Activated naive CD4-positive, alpha-beta T cell treated with anti-CD3 and anti-CD28 coated beads, Interleukin-2, amount 50 U/mL, for 72 hours (primary cell): Measurements from ENCODE around the gene PDE4C. TPM values are rescaled to one million over a fixed set of nuclear protein-coding genes. Genes with fewer than 3 reads are reported as not detected.
"Not testable (repeated sequence)": the region's sequence is repeated elsewhere in the genome, so short reads cannot be mapped to it uniquely, and the experiment has no call there.

ENCODE experiments used
- ATAC-seq, 2 donors: fragments of 150-1000 bp; cut with Tn5 transposase; 2 replicates each; pipeline ENCODE4 v1.10.0; 2021; ENCODE audit warnings: mild to moderate bottlenecking in 2 of 2, moderate library complexity in 2 of 2
- DNase-seq, 2 donors: peaks; one replicate each; pipeline ENCODE4 v3.0.0; 2021 to 2022; ENCODE audit warnings: low spot score in 2 of 2
- H3K27ac Mint-ChIP-seq, 2 donors: one replicate each; pipeline ENCODE4 v1.8.0; 2022; ENCODE audit warnings: mild to moderate bottlenecking in 2 of 2, mixed read lengths in 2 of 2
- H3K36me3 Mint-ChIP-seq, 2 donors: one replicate each; pipeline ENCODE4 v1.8.0; 2022; ENCODE audit warnings: mixed read lengths in 2 of 2
- H3K9me3 Mint-ChIP-seq, 2 donors: one replicate each; pipeline ENCODE4 v1.8.0; 2022; ENCODE audit warnings: mixed read lengths in 2 of 2
- total RNA-seq, 2 donors: library from RNA; stranded (reverse); gene quantifications; one replicate each; pipeline ENCODE4 v1.2.3, GENCODE V29; 2022

Gene PDE4C
- total RNA-seq, 2 donors from 2014 or later, result 0.12 to 1.0 TPM

- H3K9me3 Mint-ChIP-seq, result no peaks in the 10 kb centered on the region
- ATAC-seq (peak; percentile 59 to 75), DNase-seq (no peak)
- no peak overlapping the region for H3K27ac Mint-ChIP-seq
- no peaks in the 10 kb centered on the region for H3K36me3 Mint-ChIP-seq
These were observed 11.3 kb downstream of the PDE4C start for GRCh38 chr19:18214779-18215433.

- Mint-ChIP-seq H3K27ac (no peak overlapping the region), H3K36me3 (no peaks in the 10 kb centered on the region), H3K9me3 (no peaks in the 10 kb centered on the region)
- ATAC-seq (no peak), DNase-seq (no peak)
These were observed 14.6 kb downstream of the PDE4C start for GRCh38 chr19:18211683-18212082.

GRCh38 chr19:18209912-18210311 is 16.3 kb downstream of the PDE4C start:
- H3K36me3 Mint-ChIP-seq, ATAC-seq: not testable (repeated sequence)

GRCh38 chr19:18208098-18208951 is 17.9 kb downstream of the PDE4C start:
- peak in 1 of 2 donors; percentile 82 for DNase-seq
- Mint-ChIP-seq H3K36me3 (peaks cover 0 to 5% of the 10 kb centered on the region in 2 donors), H3K9me3 (no peaks in the 10 kb centered on the region), H3K27ac (no peak overlapping the region)
- no peak for ATAC-seq

More at GRCh38 chr19:18209912-18210311, 16.3 kb downstream of the PDE4C start:
- not testable (repeated sequence) for H3K9me3 Mint-ChIP-seq, DNase-seq
- peak overlapping the region in 1 of 2 donors; percentile 33 for H3K27ac Mint-ChIP-seq

- ATAC-seq (no peak), DNase-seq (no peak)
- Mint-ChIP-seq H3K27ac (no peak overlapping the region), H3K36me3 (peaks cover 9 to 20% of the 10 kb centered on the region in 2 donors), H3K9me3 (no peaks in the 10 kb centered on the region)
These were observed 20.2 kb downstream of the PDE4C start for GRCh38 chr19:18206018-18206417.

- ATAC-seq (no peak), DNase-seq (peak; percentile 66 to 69)
- H3K36me3 Mint-ChIP-seq, result peaks cover 9 to 20% of the 10 kb centered on the region in 2 donors
- H3K27ac Mint-ChIP-seq, result peak overlapping the region in 1 of 2 donors; percentile 77
- H3K9me3 Mint-ChIP-seq, result no peaks in the 10 kb centered on the region
These were observed 20.9 kb downstream of the PDE4C start for GRCh38 chr19:18205200-18205892.

- peak in 1 of 2 donors; percentile 76 for DNase-seq
- peaks cover 9 to 20% of the 10 kb centered on the region in 2 donors for H3K36me3 Mint-ChIP-seq
- peak; percentile 1 to 25 for ATAC-seq
- H3K27ac Mint-ChIP-seq, result peak overlapping the region; percentile 77 to 91
- H3K9me3 Mint-ChIP-seq, result no peaks in the 10 kb centered on the region
These were observed 21.6 kb downstream of the PDE4C start for GRCh38 chr19:18204394-18205199.

- ATAC-seq (peak; percentile 93), DNase-seq (peak; percentile 99 to 100)
- Mint-ChIP-seq H3K27ac (peak within 1 kb of the TSS; percentile 77 to 91), H3K9me3 (no peaks in the 10 kb centered on the region), H3K36me3 (peaks cover 9 to 20% of the 10 kb centered on the region in 2 donors)
These were observed 22.3 kb downstream of the PDE4C start, which contains the start of gene RAB3A for GRCh38 chr19:18203863-18204393. TSS of gene RAB3A (minus strand) at chr19:18204042. CDS start at chr19:18202740, 1,302 bp downstream.

- no peaks in the 10 kb centered on the region for H3K9me3 Mint-ChIP-seq
- no peak for ATAC-seq
- H3K36me3 Mint-ChIP-seq, result peaks cover 9 to 20% of the 10 kb centered on the region in 2 donors
- no peak for DNase-seq
- peak overlapping the region; percentile 4 to 74 for H3K27ac Mint-ChIP-seq
These were observed 22.8 kb downstream of the PDE4C start for GRCh38 chr19:18203408-18203862.

GRCh38 chr19:18202778-18203407 is 23.3 kb downstream of the PDE4C start:
- peaks cover 9 to 20% of the 10 kb centered on the region in 2 donors for H3K36me3 Mint-ChIP-seq
- DNase-seq (peak in 1 of 2 donors; percentile 39), ATAC-seq (no peak)
- peak overlapping the region; percentile 4 to 74 for H3K27ac Mint-ChIP-seq
- H3K9me3 Mint-ChIP-seq, result no peaks in the 10 kb centered on the region

- Mint-ChIP-seq H3K27ac (no peak overlapping the region), H3K9me3 (no peaks in the 10 kb centered on the region), H3K36me3 (peaks cover 9 to 20% of the 10 kb centered on the region in 2 donors)
- ATAC-seq (no peak), DNase-seq (no peak)
These were observed 23.9 kb downstream of the PDE4C start for GRCh38 chr19:18202397-18202777.

GRCh38 chr19:18198374-18198773 is 27.9 kb downstream of the PDE4C start:
- DNase-seq (no peak), ATAC-seq (no peak)
- no peaks in the 10 kb centered on the region for H3K9me3 Mint-ChIP-seq
- H3K27ac Mint-ChIP-seq, result no peak overlapping the region
- H3K36me3 Mint-ChIP-seq, result peaks cover 9 to 15% of the 10 kb centered on the region in 2 donors

- ATAC-seq, result no peak
- DNase-seq, result no peak
- H3K9me3 Mint-ChIP-seq, result no peaks in the 10 kb centered on the region
- H3K27ac Mint-ChIP-seq, result no peak overlapping the region
- H3K36me3 Mint-ChIP-seq, result peaks cover 9 to 11% of the 10 kb centered on the region in 2 donors
These were observed 28.3 kb downstream of the PDE4C start for GRCh38 chr19:18197941-18198340.

GRCh38 chr19:18197306-18197705 is 28.9 kb downstream of the PDE4C start:
- Mint-ChIP-seq H3K27ac (no peak overlapping the region), H3K9me3 (no peaks in the 10 kb centered on the region), H3K36me3 (peaks cover 8% of the 10 kb centered on the region in 2 donors)
- DNase-seq (no peak), ATAC-seq (no peak)

- DNase-seq (no peak), ATAC-seq (no peak)
- no peaks in the 10 kb centered on the region for H3K36me3 Mint-ChIP-seq
- H3K27ac Mint-ChIP-seq, result no peak overlapping the region
- no peaks in the 10 kb centered on the region for H3K9me3 Mint-ChIP-seq
These were observed 29.8 kb downstream of the PDE4C start for GRCh38 chr19:18196511-18196845.
